PC-3 (cell line): Measurements from ENCODE around the gene CIAO3. TPM values are rescaled to one million over a fixed set of nuclear protein-coding genes. Genes with fewer than 3 reads are reported as not detected.

Experiments
- ATAC-seq: fragments of 200-7000 bp; cut with Tn5 transposase; 2 replicates; pipeline ENCODE4 v1.9.1; 2020; ENCODE audit warnings: mild to moderate bottlenecking, moderate library complexity
- BruUV-seq: library from RNA; stranded (reverse); fragments of 400-500 nt; replicated peaks from 2 replicates; lab custom pipeline; 2021; lab: Mats Ljungman, UMichigan
- CTCF ChIA-PET: fragments of 300-600 bp; sonication (Branson Sonifier 250); formaldehyde crosslinking; loops from one replicate; lab custom pipeline; 2022; ENCODE audit warnings: antibody characterized with exemption; lab: Charles Lee
- POLR2A ChIA-PET: fragments of 300-600 bp; sonication (Branson Sonifier 250); formaldehyde crosslinking; loops from one replicate; lab custom pipeline; 2022; ENCODE audit warnings: antibody characterized with exemption; ENCODE audit not compliant: unreplicated experiment; lab: Charles Lee
- DNase-seq: peaks from one replicate; pipeline ENCODE4 v3.0.0-alpha.2; 2015
- H2AFZ ChIP-seq: fragments of 300-600 bp; sonication (generic); 2 replicates; pipeline ENCODE4 v1.6.0; 2016; ENCODE audit warnings: antibody characterized with exemption, low read length
- H3F3A ChIP-seq: fragments of 300-600 bp; sonication (generic); one replicate; pipeline ENCODE4 v1.6.0; 2017; ENCODE audit warnings: antibody characterized with exemption, low read length, control low read depth, mild to moderate bottlenecking; ENCODE audit not compliant: unreplicated experiment
- H3K27ac ChIP-seq: fragments of 300-600 bp; sonication (generic); 2 replicates; pipeline ENCODE4 v1.5.1; 2016; ENCODE audit warnings: mild to moderate bottlenecking, low read length
- H3K27me3 ChIP-seq: fragments of 300-600 bp; sonication (generic); 2 replicates; pipeline ENCODE4 v1.6.1; 2016; ENCODE audit warnings: low read length, mixed read lengths
- H3K36me3 ChIP-seq: fragments of 300-600 bp; sonication (generic); 2 replicates; pipeline ENCODE4 v1.6.1; 2016; ENCODE audit warnings: low read depth, mixed run types, low read length, mixed read lengths
- H3K4me1 ChIP-seq: fragments of 300-600 bp; sonication (generic); 2 replicates; pipeline ENCODE4 v1.5.1; 2016; ENCODE audit warnings: low read length; ENCODE audit not compliant: insufficient read depth
- H3K4me2 ChIP-seq: fragments of 300-600 bp; sonication (generic); 2 replicates; pipeline ENCODE4 v1.6.0; 2016; ENCODE audit warnings: low read length
- H3K4me3 ChIP-seq: fragments of 300-600 bp; sonication (generic); 2 replicates; pipeline ENCODE4 v1.5.1; 2016; ENCODE audit warnings: mild to moderate bottlenecking, low read length, mixed read lengths
- H3K79me2 ChIP-seq: fragments of 300-600 bp; sonication (generic); 2 replicates; pipeline ENCODE4 v1.6.1; 2017; ENCODE audit warnings: low read length, mixed read lengths
- H3K9ac ChIP-seq: fragments of 300-600 bp; sonication (generic); 2 replicates; pipeline ENCODE4 v1.6.0; 2016; ENCODE audit warnings: mild to moderate bottlenecking, low read length
- H3K9me2 ChIP-seq: fragments of 300-600 bp; sonication (generic); replicated peaks from 2 replicates; pipeline ENCODE4 v1.6.1; 2016; ENCODE audit warnings: mixed run types, low read length, mixed read lengths
- H3K9me3 ChIP-seq: fragments of 300-600 bp; sonication (generic); 2 replicates; pipeline ENCODE4 v1.6.1; 2016; ENCODE audit warnings: low read length, mixed read lengths
- H4K20me1 ChIP-seq: fragments of 300-600 bp; sonication (generic); 2 replicates; pipeline ENCODE4 v1.6.1; 2016; ENCODE audit warnings: low read length, mixed read lengths
- EZH2 ChIP-seq: fragments of 300-600 bp; sonication (generic); IDR thresholded peaks from one replicate; pipeline ENCODE4 v1.6.1; 2017; ENCODE audit warnings: antibody characterized with exemption, mild to moderate bottlenecking, low read length; ENCODE audit not compliant: unreplicated experiment
- EZH2phosphoT487 ChIP-seq: fragments of 300-600 bp; sonication (generic); IDR thresholded peaks from 2 replicates; pipeline ENCODE4 v1.6.1; 2018; ENCODE audit warnings: mild to moderate bottlenecking, antibody characterized with exemption, low read length, borderline replicate concordance
- intact Hi-C: fragments of 100-400 bp; cut with micrococcal nuclease; formaldehyde crosslinking; loops from 2 replicates; pipeline ENCODE4 v1.9.0; 2023
- total RNA-seq: library from RNA; depleted of rRNA; stranded (reverse); fragments of >200 nt; gene quantifications from 2 replicates; pipeline ENCODE4 v1.2.3, GENCODE V29; 2014
- TF ChIP-seq, protein P1 (sequence below): fragments of 300-600 bp; sonication (generic); conservative IDR thresholded peaks from 2 replicates; pipeline ENCODE4 v1.5.1; 2017; ENCODE audit warnings: antibody characterized with exemption, low read depth, mild to moderate bottlenecking, low read length

Gene CIAO3
- total RNA-seq, 1 experiment from 2014 or later: 46.1 TPM

DNA sequence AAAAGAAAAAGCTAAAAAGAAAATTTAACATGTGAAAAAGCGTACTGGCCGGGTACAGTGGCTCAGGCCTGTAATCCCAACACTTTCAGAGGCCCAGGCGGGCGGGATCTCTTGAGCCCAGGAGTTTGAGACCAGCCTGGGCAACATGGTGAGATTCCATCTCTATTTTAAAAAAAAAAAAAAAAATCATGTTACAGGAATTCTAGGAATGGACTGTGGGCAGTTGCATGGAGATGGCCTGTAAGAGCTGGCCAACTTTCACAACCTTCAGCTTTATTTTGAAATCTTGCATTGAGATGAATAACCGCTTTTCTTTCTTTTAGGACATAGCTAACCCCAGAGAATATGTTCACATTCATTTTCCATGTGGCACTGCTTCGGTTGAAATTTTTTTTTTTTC, 8.2 kb upstream of the CIAO3 start:
- CTCF ChIA-PET: no interaction called here
- no peak for DNase-seq
- ATAC-seq: no peak

DNA sequence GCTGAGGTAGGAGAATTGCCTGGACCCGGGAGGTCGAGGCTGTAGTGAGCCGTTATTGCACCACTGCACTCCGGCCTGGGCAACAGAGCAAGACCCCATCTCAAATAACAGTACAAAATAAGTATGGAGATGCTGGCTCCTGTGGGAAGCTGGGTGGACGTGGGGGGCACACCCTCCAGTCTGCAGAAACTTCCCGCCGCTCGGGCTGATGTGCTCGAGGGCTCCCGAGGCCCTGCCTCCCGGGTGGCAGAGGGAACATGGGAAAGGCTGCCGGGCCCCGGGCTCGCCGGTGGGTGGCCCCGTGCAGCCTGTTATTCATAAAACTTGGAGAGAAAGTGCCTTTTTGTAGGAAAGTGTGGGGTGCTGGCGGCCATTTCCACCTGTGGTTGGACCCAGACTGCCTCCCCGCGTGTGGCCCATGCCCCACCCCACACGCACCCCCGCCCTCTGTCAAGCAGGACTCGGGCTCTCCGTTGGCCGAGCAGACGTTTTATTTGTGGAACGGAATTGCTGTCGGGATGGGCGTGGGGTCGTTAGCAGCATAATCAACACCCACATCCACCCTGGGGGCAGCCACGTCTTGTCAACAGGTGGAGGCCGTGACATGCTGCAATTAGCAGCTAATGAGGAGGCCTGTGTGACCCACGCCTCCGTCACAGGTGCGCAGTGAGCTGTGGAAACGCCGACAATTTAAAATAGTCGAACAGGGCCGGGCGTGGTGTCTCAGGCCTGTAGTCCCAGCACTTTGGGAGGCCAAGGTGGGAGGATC, 7.4 kb upstream of the CIAO3 start:
- H3K4me3 ChIP-seq: no peak overlapping the region
- no peaks in the 10 kb centered on the region for H3K79me2 ChIP-seq
- no peak overlapping the region for H3K4me2 ChIP-seq
- CTCF ChIA-PET: no interaction called here
- no TSS peak for BruUV-seq
- intact Hi-C loops: no loop called here
- no peaks in the 10 kb centered on the region for H3K36me3 ChIP-seq
- no peak for TF ChIP-seq EZH2
- TF ChIP-seq, protein P1, sequence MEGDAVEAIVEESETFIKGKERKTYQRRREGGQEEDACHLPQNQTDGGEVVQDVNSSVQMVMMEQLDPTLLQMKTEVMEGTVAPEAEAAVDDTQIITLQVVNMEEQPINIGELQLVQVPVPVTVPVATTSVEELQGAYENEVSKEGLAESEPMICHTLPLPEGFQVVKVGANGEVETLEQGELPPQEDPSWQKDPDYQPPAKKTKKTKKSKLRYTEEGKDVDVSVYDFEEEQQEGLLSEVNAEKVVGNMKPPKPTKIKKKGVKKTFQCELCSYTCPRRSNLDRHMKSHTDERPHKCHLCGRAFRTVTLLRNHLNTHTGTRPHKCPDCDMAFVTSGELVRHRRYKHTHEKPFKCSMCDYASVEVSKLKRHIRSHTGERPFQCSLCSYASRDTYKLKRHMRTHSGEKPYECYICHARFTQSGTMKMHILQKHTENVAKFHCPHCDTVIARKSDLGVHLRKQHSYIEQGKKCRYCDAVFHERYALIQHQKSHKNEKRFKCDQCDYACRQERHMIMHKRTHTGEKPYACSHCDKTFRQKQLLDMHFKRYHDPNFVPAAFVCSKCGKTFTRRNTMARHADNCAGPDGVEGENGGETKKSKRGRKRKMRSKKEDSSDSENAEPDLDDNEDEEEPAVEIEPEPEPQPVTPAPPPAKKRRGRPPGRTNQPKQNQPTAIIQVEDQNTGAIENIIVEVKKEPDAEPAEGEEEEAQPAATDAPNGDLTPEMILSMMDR: no peak
- no peak for TF ChIP-seq EZH2phosphoT487
- H3K4me1 ChIP-seq: no peaks in the 10 kb centered on the region
- POLR2A ChIA-PET: no interaction called here
- H3K27ac ChIP-seq: no peak overlapping the region
- DNase-seq (no peak), ATAC-seq (no peak)
- no peaks in the 10 kb centered on the region for H4K20me1 ChIP-seq
- H2AFZ ChIP-seq: no peak overlapping the region
- H3K27me3 ChIP-seq: no peaks in the 10 kb centered on the region
- no peaks in the 10 kb centered on the region for H3F3A ChIP-seq
- H3K9me2 ChIP-seq: no peaks in the 10 kb centered on the region
- H3K9me3 ChIP-seq: no peaks in the 10 kb centered on the region
- no peak overlapping the region for H3K9ac ChIP-seq

More for the DNA sequence above, 8.2 kb upstream of the CIAO3 start:
- intact Hi-C loops: no loop called here
- no peak overlapping the region for H3K4me2 ChIP-seq
- H3K4me3 ChIP-seq: no peak overlapping the region
- H3K9ac ChIP-seq: no peak overlapping the region
- TF ChIP-seq, protein P1: no peak
- TF ChIP-seq EZH2phosphoT487 (no peak), EZH2 (no peak)
- no peaks in the 10 kb centered on the region for H3F3A ChIP-seq
- no peak overlapping the region for H3K27ac ChIP-seq
- POLR2A ChIA-PET: interaction anchor here (0.7 kb wide), 1 partner anchor 30 kb away, joined by 6 read pairs; no protein-coding TSS in a partner anchor
- H3K27me3 ChIP-seq: no peaks in the 10 kb centered on the region
- H4K20me1 ChIP-seq: no peaks in the 10 kb centered on the region
- H3K9me3 ChIP-seq: no peaks in the 10 kb centered on the region
- no peaks in the 10 kb centered on the region for H3K9me2 ChIP-seq
- no peaks in the 10 kb centered on the region for H3K36me3 ChIP-seq
- H3K79me2 ChIP-seq: no peaks in the 10 kb centered on the region
- no peak overlapping the region for H2AFZ ChIP-seq
- BruUV-seq: no TSS peak
- no peaks in the 10 kb centered on the region for H3K4me1 ChIP-seq

DNA sequence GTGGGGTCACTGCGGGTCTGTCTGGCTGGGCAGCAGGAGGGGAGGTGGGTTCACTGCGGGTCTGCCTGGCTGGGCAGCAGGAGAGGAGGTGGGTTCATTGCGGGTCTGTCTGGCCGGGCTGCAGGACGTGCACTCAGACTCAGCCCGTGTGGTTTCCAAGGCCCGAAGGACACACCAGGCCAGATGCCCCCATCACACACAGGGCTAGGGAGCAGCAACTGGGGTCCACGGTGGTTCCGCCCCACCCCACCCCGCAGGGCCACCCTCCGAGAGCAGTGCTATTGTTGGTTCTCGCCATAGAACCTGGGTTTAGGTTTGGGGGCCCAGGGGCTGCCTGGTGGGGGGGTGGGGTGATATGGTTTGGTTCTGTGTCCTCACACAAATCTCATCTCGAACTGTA, 5.8 kb upstream of the CIAO3 start:
- Histone ChIP-seq H3K9ac (no peak overlapping the region), H3K9me2 (no peaks in the 10 kb centered on the region), H4K20me1 (no peaks in the 10 kb centered on the region), H3K9me3 (no peaks in the 10 kb centered on the region), H3K27me3 (no peaks in the 10 kb centered on the region), H3K79me2 (no peaks in the 10 kb centered on the region), H3K36me3 (no peaks in the 10 kb centered on the region), H3K4me1 (no peaks in the 10 kb centered on the region), H2AFZ (no peak overlapping the region), H3K4me3 (no peak overlapping the region), H3F3A (no peaks in the 10 kb centered on the region), H3K4me2 (no peak overlapping the region), H3K27ac (no peak overlapping the region)
- ATAC-seq (no peak), DNase-seq (no peak)
- POLR2A ChIA-PET: no interaction called here
- CTCF ChIA-PET: no interaction called here
- BruUV-seq: no TSS peak
- TF ChIP-seq EZH2phosphoT487 (no peak), EZH2 (no peak)
- TF ChIP-seq, protein P1: no peak
- intact Hi-C loops: no loop called here
